ENCODE measurements around the gene RNF224. TPM values are rescaled to one million over a fixed set of nuclear protein-coding genes. Genes with fewer than 3 reads are reported as not detected.
A peak's percentile ranks its signal among the peaks of the same experiment; 100 is the strongest.

Gene RNF224
- total RNA-seq, 1 experiment from 2014 or later, result not detected

GRCh38 chr9:137204731-137205125 lies 22.6 kb upstream of the RNF224 start:
- BruUV-seq (replicated peaks), result no TSS peak
- no peak for DNase-seq (ENCODE audit: low spot score)
- peaks cover 32% of the 10 kb centered on the region for H3K4me1 ChIP-seq (ENCODE audit: insufficient read depth, low read length, poor library complexity, severe bottlenecking)
- ChIA-PET CTCF (interaction anchor here (1.2 kb wide), 1 partner anchor 32 kb away, joined by 3 read pairs; no protein-coding TSS in a partner anchor), POLR2A (ENCODE audit: low non-redundant PET) (interaction anchor here (0.7 kb wide), 1 partner anchor 32 kb away, joined by 7 read pairs; no protein-coding TSS in a partner anchor)
- intact Hi-C loops (cut with micrococcal nuclease; ENCODE audit: unreplicated experiment), result no loop called here
- H3K9me3 ChIP-seq (ENCODE audit: low read depth, low read length, poor library complexity, severe bottlenecking), result no peaks in the 10 kb centered on the region
- TF ChIP-seq EZH2 (IDR thresholded peaks at IDR 0.05; ENCODE audit: borderline replicate concordance, low read depth, low read length, poor library complexity, severe bottlenecking) (no peak), CTCF (conservative IDR thresholded peaks at IDR 0.05; ENCODE audit: low read depth, low read length) (no peak)
- peaks cover 6% of the 10 kb centered on the region for H3K36me3 ChIP-seq (ENCODE audit: insufficient read depth, low read length, poor library complexity, severe bottlenecking)
- peak overlapping the region; percentile 88 for H3K27ac ChIP-seq (ENCODE audit: low read depth, low read length, poor library complexity, severe bottlenecking)
- H3K27me3 ChIP-seq (replicated peaks; ENCODE audit: insufficient read depth, low read depth, low read length, poor library complexity), result no peaks in the 10 kb centered on the region
- peak overlapping the region; percentile 97 for H3K4me3 ChIP-seq (ENCODE audit: low read depth, low read length, poor library complexity, severe bottlenecking)

DNA sequence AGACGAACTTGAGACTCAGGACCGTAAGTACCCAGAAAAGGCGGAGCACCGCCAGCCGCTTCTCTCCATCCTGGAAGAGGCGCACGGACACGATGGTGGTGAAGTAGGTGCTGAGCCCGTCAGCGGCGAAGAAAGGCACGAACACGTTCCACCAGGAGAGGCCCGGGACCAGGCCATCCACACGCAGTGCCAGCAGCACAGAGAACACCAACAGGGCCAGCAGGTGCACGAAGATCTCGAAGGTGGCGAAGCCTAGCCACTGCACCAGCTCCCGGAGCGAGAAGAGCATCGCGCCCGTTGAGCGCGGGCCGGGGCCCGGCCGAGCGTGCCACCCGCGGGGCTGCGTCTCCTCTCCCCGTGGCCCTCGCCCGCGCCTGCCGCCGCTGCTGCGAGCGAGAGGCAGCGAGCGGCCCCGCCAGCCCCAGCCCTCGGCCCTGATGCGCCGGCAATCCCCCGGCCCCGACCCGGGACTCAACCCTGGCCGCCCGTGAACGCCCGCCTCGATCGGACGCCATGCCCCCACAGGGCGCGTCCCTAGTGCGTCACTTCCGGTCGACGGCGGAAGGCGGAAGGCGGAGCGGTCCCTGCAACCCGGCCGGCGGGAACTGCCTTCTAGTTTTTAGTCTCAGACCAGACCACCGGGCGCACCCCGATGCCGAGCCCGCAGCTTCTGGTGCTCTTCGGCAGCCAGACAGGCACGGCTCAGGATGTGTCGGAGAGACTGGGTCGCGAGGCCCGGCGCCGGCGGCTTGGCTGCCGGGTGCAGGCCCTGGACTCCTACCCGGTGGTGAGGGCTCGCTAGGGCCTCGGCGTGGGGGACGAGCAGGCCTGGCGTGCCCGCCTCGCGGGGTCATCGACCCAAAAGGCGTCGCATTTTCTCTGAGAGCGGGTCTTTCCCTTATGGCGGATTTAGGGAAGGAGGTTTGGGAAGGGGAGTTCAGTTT lies 21.9 kb upstream of the RNF224 start, which contains the start of the genes NDOR1 and TMEM203:
NDOR1 (plus strand) TSS at position 575 of the 944 bp plus-strand sequence; CDS start at position 653, 78 bp downstream.
TMEM203 (minus strand) TSS at position 523 of the 944 bp plus-strand sequence; CDS start at position 289, 234 bp downstream.
- no peak for TF ChIP-seq EZH2 (IDR thresholded peaks at IDR 0.05; ENCODE audit: borderline replicate concordance, low read depth, low read length, poor library complexity, severe bottlenecking)
- no peak for TF ChIP-seq CTCF (conservative IDR thresholded peaks at IDR 0.05; ENCODE audit: low read depth, low read length)
- Histone ChIP-seq H3K4me3 (ENCODE audit: low read depth, low read length, poor library complexity, severe bottlenecking) (peak within 1 kb of the TSS; percentile 97), H3K36me3 (ENCODE audit: insufficient read depth, low read length, poor library complexity, severe bottlenecking) (peaks cover 6% of the 10 kb centered on the region), H3K27ac (ENCODE audit: low read depth, low read length, poor library complexity, severe bottlenecking) (peak within 1 kb of the TSS; percentile 88), H3K27me3 (replicated peaks; ENCODE audit: insufficient read depth, low read depth, low read length, poor library complexity) (no peaks in the 10 kb centered on the region), H3K9me3 (ENCODE audit: low read depth, low read length, poor library complexity, severe bottlenecking) (no peaks in the 10 kb centered on the region), H3K4me1 (ENCODE audit: insufficient read depth, low read length, poor library complexity, severe bottlenecking) (peaks cover 31% of the 10 kb centered on the region)
- no TSS peak for BruUV-seq (replicated peaks)
- intact Hi-C loops (cut with micrococcal nuclease; ENCODE audit: unreplicated experiment), result no loop called here
- DNase-seq (ENCODE audit: low spot score), result peak; percentile 93
- CTCF ChIA-PET, result no interaction called here
- POLR2A ChIA-PET (ENCODE audit: low non-redundant PET), result interaction anchor here (0.7 kb wide), 1 partner anchor 31 kb away, joined by 7 read pairs; no protein-coding TSS in a partner anchor

GRCh38 chr9:137206602-137207001 lies 20.7 kb upstream of the RNF224 start:
- Histone ChIP-seq H3K36me3 (ENCODE audit: insufficient read depth, low read length, poor library complexity, severe bottlenecking) (peaks cover 6% of the 10 kb centered on the region), H3K4me3 (ENCODE audit: low read depth, low read length, poor library complexity, severe bottlenecking) (peak overlapping the region; percentile 97), H3K27ac (ENCODE audit: low read depth, low read length, poor library complexity, severe bottlenecking) (no peak overlapping the region), H3K4me1 (ENCODE audit: insufficient read depth, low read length, poor library complexity, severe bottlenecking) (peaks cover 25% of the 10 kb centered on the region), H3K9me3 (ENCODE audit: low read depth, low read length, poor library complexity, severe bottlenecking) (no peaks in the 10 kb centered on the region), H3K27me3 (replicated peaks; ENCODE audit: insufficient read depth, low read depth, low read length, poor library complexity) (no peaks in the 10 kb centered on the region)
- ChIA-PET CTCF (no interaction called here), POLR2A (ENCODE audit: low non-redundant PET) (no interaction called here)
- TF ChIP-seq EZH2 (IDR thresholded peaks at IDR 0.05; ENCODE audit: borderline replicate concordance, low read depth, low read length, poor library complexity, severe bottlenecking), result no peak
- TF ChIP-seq CTCF (conservative IDR thresholded peaks at IDR 0.05; ENCODE audit: low read depth, low read length), result no peak
- no TSS peak for BruUV-seq (replicated peaks)
- intact Hi-C loops (cut with micrococcal nuclease; ENCODE audit: unreplicated experiment), result no loop called here
- no peak for DNase-seq (ENCODE audit: low spot score)

All from A673 (cell line).